Measurements from ENCODE around the gene KDELR1.
"Not testable (repeated sequence)": the region's sequence is repeated elsewhere in the genome, so short reads cannot be mapped to it uniquely, and the experiment has no call there.

The KDELR1 gene

GRCh38 chr19:48397263-48398101 lies 6.1 kb upstream of the KDELR1 start:
- DNase-seq = no peak

DNA sequence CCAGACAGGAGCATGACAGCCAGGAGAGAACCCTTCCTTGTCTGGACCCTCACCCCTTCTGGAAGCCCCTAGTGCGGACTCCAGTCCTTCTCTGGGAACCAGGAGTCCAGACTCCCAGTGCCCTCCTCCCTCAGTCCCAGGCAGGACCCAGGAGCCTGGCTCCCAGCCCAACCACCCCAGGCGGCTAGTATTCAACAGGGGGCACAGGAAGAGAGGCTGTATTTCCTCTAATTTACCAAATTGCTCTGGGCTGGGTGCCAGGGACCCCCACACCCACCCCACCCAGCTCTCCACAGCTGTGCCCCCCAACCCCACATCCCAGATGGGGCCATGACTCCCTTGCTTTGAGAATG lies 5.4 kb upstream of the KDELR1 start:
- no peak for DNase-seq

- peak in 1 of 2 experiments; percentile 25 for DNase-seq
These were observed 4.9 kb upstream of the KDELR1 start for GRCh38 chr19:48396016-48396823.

DNA sequence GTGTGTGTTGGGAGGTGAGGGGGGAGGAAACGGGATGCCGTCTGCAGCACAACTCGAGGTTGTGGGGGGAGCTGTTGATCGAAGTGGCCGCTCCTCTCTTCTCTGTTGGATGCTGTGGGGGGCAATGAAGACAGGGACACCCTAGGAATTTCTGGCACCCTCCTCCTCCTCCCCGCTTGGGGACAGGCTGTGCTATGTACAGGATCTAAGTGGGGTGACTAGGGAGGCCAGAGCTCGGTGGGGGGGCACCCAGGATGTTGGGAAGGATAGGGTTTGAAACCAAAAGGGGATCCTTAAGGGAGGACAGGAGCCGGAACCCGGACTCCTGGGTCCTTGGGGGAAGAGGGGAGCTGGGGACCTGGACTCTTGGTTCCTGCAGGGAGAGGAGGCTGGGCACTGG lies 4.1 kb upstream of the KDELR1 start:
- DNase-seq = no peak

DNA sequence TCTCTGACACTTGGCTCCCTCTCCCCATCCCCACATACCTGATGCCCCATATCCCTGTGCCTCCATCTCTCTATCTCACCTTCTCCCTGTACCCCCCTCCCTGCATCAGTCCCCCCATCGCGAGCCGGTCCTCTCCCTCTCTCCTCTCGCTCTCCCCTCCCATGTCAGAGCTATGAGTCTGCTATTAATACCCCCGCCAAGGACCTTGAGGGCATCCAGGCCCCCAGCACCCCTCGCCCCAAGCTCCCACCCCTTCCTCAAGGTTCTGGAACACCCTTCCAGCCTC lies 3.8 kb upstream of the KDELR1 start:
- no peak for DNase-seq

GRCh38 chr19:48394331-48395169 lies 3.2 kb upstream of the KDELR1 start:
- DNase-seq = peak in 1 of 2 experiments; percentile 50

GRCh38 chr19:48393559-48394330 lies 2.4 kb upstream of the KDELR1 start, which contains the start of gene GRIN2D:
GRIN2D (plus strand) TSS chr19:48393668; CDS start chr19:48398393, 4,725 bp downstream.
- DNase-seq = peak in 1 of 2 experiments; percentile 67

GRCh38 chr19:48392860-48393558 lies 1.7 kb upstream of the KDELR1 start:
- DNase-seq = no peak

DNA sequence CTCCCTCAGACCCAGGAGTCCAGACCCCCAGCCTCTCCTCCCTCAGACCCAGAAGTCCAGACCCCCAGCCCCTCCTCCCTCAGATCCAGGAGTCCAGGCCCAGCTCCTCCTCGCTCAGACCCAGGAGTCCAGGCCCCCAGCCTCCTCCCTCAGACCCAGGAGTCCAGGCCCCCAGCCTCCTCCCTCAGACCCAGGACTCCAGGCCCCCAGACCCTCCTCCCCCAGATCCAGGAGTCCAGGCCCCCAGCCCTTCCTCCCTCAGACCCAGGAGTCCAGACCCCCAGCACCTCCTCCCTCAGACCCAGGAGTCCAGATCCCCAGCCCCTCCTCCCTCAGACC lies 624 bp upstream of the KDELR1 start:
- DNase-seq = not testable (repeated sequence)

- peak; percentile 11 to 77 for DNase-seq
These were observed 907 bp downstream of the KDELR1 start for GRCh38 chr19:48390188-48391099.

DNA sequence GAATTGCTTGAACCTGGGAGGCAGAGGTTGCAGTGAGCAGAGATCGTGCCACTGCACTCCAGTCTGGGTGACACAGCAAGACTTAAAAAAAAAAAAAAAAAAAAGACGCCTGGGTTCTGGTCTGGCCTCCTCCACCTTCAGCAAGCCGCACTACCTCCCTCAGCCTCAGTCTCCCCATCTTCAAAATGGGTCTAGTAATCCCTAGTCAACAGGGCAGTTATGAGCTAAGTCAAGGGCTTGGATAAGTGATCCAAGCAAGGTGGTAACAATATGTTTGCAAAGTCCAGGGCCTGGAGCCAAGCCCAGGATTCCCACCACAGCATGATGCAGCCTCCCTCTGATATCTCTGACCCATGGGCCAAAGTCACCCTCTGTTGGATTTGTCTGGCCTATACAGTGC lies 4.4 kb downstream of the KDELR1 start:
- DNase-seq = no peak

- no peak for DNase-seq
These were observed 5.8 kb downstream of the KDELR1 start for GRCh38 chr19:48385461-48386087.

GRCh38 chr19:48382286-48382685 lies 9.1 kb downstream of the KDELR1 start:
- DNase-seq = no peak

GRCh38 chr19:48381178-48381950 lies 10.0 kb downstream of the KDELR1 start:
- DNase-seq = no peak

GRCh38 chr19:48379058-48379457 lies 12.3 kb downstream of the KDELR1 start:
- DNase-seq = no peak

DNA sequence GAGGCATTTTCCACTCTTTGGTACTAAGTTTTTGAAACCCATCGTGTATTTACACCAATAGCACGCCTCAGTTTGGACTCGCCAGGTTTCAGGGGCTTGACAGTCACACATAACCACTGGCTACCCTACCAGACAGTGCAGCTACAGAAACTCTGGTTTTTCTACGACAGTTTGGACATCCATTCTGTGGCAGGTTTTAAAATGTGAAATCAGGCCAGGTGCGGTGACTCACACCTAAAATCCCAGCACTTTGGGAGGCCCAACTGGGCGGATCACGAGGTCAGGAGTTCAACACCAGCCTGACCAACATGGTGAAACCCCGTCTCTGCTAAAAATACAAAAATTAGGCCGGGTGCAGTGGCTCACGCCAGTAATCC lies 13.2 kb downstream of the KDELR1 start:
- no peak for DNase-seq

DNA sequence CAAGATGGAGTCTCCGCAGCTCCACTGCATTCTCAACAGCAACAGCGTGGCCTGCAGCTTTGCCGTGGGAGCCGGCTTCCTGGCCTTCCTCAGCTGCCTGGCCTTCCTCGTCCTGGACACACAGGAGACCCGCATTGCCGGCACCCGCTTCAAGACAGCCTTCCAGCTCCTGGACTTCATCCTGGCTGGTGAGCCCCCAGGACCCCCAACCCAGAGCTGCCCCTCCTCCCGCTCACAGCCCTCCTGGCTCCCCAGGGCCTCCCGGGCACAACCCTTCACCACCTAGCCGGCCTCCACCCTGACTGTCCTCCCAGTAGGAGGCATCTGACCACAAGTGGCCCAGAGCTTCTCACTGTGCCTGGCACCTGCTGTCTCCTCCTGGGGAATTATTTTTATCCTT lies 17.8 kb downstream of the KDELR1 start:
- DNase-seq = no peak

GRCh38 chr19:48372904-48373303 lies 18.4 kb downstream of the KDELR1 start:
- DNase-seq = no peak

DNA sequence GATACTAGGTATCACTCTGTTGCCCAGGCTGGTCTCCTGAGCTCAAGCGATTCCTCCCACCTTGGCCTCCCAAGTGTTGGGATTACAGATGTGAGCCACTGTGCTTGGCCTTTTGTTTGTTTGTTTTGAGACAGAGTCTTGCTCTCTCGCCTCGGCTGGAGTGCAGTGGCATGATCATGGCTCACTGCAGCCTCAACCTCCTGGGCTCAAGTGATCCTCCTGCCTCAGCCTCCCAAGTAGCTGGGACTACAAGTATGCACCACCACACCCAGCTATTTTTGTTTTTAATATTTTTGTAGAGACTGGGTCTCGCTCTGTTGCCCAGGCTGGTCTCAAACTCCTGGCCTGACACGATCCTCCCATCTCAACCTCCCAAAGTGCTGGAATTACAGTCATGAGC lies 19.6 kb downstream of the KDELR1 start:
- not testable (repeated sequence) for DNase-seq

GRCh38 chr19:48371367-48371766 lies 20.0 kb downstream of the KDELR1 start:
- no peak for DNase-seq

Data from NCI-H526 (cell line).